ENCODE data around the gene SUSD4. TPM values are rescaled to one million over a fixed set of nuclear protein-coding genes. Genes with fewer than 3 reads are reported as not detected.
"Not testable (repeated sequence)": the region's sequence is repeated elsewhere in the genome, so short reads cannot be mapped to it uniquely, and the experiment has no call there.

SUSD4 gene
- total and polyA plus RNA-seq, 7 experiments from 2014 or later: 0.10 to 21.5 (median 7.7) TPM

- ATAC-seq (no peak), DNase-seq (no peak)
- Histone ChIP-seq H3K9me3 (ENCODE audit: control insufficient read depth in 2 of 3, low read length in 3 of 3) (no peaks in the 10 kb centered on the region), H3K27ac (ENCODE audit: low read depth, low read length) (no peak overlapping the region), H3K4me3 (ENCODE audit: low read length) (no peak overlapping the region), H3K36me3 (ENCODE audit: control insufficient read depth in 2 of 3, insufficient read depth in 3 of 3, low read length in 3 of 3) (no peaks in the 10 kb centered on the region), H3K4me1 (ENCODE audit: control insufficient read depth in 2 of 2, insufficient read depth in 2 of 2, low read length in 2 of 2) (no peaks in the 10 kb centered on the region), H3K27me3 (ENCODE audit: control insufficient read depth in 2 of 2, insufficient read depth in 2 of 2, low read length in 2 of 2) (no peaks in the 10 kb centered on the region)
- intact Hi-C loops (cut with micrococcal nuclease): no loop called here
- H3K27ac Mint-ChIP-seq: peak overlapping the region in 1 of 9 donors; percentile 79
- peaks cover 0 to 4% (median 0%) of the 10 kb centered on the region in 5 donors for H3K27me3 Mint-ChIP-seq
- H3K4me1 Mint-ChIP-seq: peaks cover 0 to 13% (median 8%) of the 10 kb centered on the region in 7 donors
- ChIA-PET CTCF (interaction anchor here (0.5 kb wide), 1 partner anchor 10 kb away, joined by 5 read pairs; no protein-coding TSS in a partner anchor), POLR2A (no interaction called here)
- H3K9me3 Mint-ChIP-seq: peaks cover 0 to 3% (median 0%) of the 10 kb centered on the region in 11 donors
- no peak overlapping the region for H3K4me3 Mint-ChIP-seq
- H3K36me3 Mint-ChIP-seq: peaks cover 0 to 34% (median 4%) of the 10 kb centered on the region in 5 donors
These were observed 105.2 kb downstream of the SUSD4 start for GRCh38 chr1:223258751-223259198.

GRCh38 chr1:223257856-223258550, 106.0 kb downstream of the SUSD4 start:
- peaks cover 0 to 31% (median 4%) of the 10 kb centered on the region in 5 donors for H3K36me3 Mint-ChIP-seq
- H3K4me3 Mint-ChIP-seq: no peak overlapping the region
- POLR2A ChIA-PET: no interaction called here
- Histone ChIP-seq H3K4me1 (ENCODE audit: control insufficient read depth in 2 of 2, insufficient read depth in 2 of 2, low read length in 2 of 2) (no peaks in the 10 kb centered on the region), H3K27ac (ENCODE audit: low read depth, low read length) (no peak overlapping the region), H3K36me3 (ENCODE audit: control insufficient read depth in 2 of 3, insufficient read depth in 3 of 3, low read length in 3 of 3) (no peaks in the 10 kb centered on the region), H3K9me3 (ENCODE audit: control insufficient read depth in 2 of 3, low read length in 3 of 3) (no peaks in the 10 kb centered on the region), H3K27me3 (ENCODE audit: control insufficient read depth in 2 of 2, insufficient read depth in 2 of 2, low read length in 2 of 2) (no peaks in the 10 kb centered on the region), H3K4me3 (ENCODE audit: low read length) (no peak overlapping the region)
- ATAC-seq: no peak
- intact Hi-C loops (cut with micrococcal nuclease): no loop called here
- H3K4me1 Mint-ChIP-seq: peaks cover 0 to 20% (median 8%) of the 10 kb centered on the region in 7 donors
- no peak for DNase-seq
- H3K27ac Mint-ChIP-seq: no peak overlapping the region
- CTCF ChIA-PET: interaction anchor here (0.5 kb wide), 1 partner anchor 9 kb away, joined by 5 read pairs; no protein-coding TSS in a partner anchor
- H3K9me3 Mint-ChIP-seq: peaks cover 0 to 3% (median 0%) of the 10 kb centered on the region in 11 donors
- peaks cover 0 to 4% (median 0%) of the 10 kb centered on the region in 5 donors for H3K27me3 Mint-ChIP-seq

GRCh38 chr1:223256034-223256433, 107.9 kb downstream of the SUSD4 start:
- Mint-ChIP-seq H3K27ac (peak overlapping the region in 2 of 9 donors; percentile 31 to 47), H3K9me3 (peaks cover 0 to under 1% (median 0%) of the 10 kb centered on the region in 11 donors), H3K27me3 (peaks cover 0 to 4% (median 0%) of the 10 kb centered on the region in 5 donors), H3K4me1 (peaks cover 0 to 24% (median 8%) of the 10 kb centered on the region in 7 donors), H3K4me3 (no peak overlapping the region), H3K36me3 (peaks cover 0 to 27% (median 4%) of the 10 kb centered on the region in 5 donors)
- intact Hi-C loops (cut with micrococcal nuclease): no loop called here
- H3K9me3 ChIP-seq (ENCODE audit: control insufficient read depth in 2 of 3, low read length in 3 of 3): no peaks in the 10 kb centered on the region
- DNase-seq (no peak), ATAC-seq (no peak)
- CTCF ChIA-PET: no interaction called here
- POLR2A ChIA-PET: no interaction called here
- no peaks in the 10 kb centered on the region for H3K36me3 ChIP-seq (ENCODE audit: control insufficient read depth in 2 of 3, insufficient read depth in 3 of 3, low read length in 3 of 3)
- no peak overlapping the region for H3K27ac ChIP-seq (ENCODE audit: low read depth, low read length)
- no peaks in the 10 kb centered on the region for H3K4me1 ChIP-seq (ENCODE audit: control insufficient read depth in 2 of 2, insufficient read depth in 2 of 2, low read length in 2 of 2)
- no peaks in the 10 kb centered on the region for H3K27me3 ChIP-seq (ENCODE audit: control insufficient read depth in 2 of 2, insufficient read depth in 2 of 2, low read length in 2 of 2)
- H3K4me3 ChIP-seq (ENCODE audit: low read length): no peak overlapping the region

GRCh38 chr1:223253916-223254315, 110.1 kb downstream of the SUSD4 start:
- peaks cover 0 to 4% (median 0%) of the 10 kb centered on the region in 11 donors for H3K9me3 Mint-ChIP-seq
- H3K36me3 Mint-ChIP-seq: peaks cover 0 to 19% (median 5%) of the 10 kb centered on the region in 5 donors
- POLR2A ChIA-PET: no interaction called here
- peaks cover 0 to 4% (median 0%) of the 10 kb centered on the region in 5 donors for H3K27me3 Mint-ChIP-seq
- H3K4me3 ChIP-seq (ENCODE audit: low read length): no peak overlapping the region
- no peaks in the 10 kb centered on the region for H3K36me3 ChIP-seq (ENCODE audit: control insufficient read depth in 2 of 3, insufficient read depth in 3 of 3, low read length in 3 of 3)
- DNase-seq (no peak), ATAC-seq (no peak)
- H3K4me1 Mint-ChIP-seq: peaks cover 2 to 45% (median 26%) of the 10 kb centered on the region in 7 donors
- no peaks in the 10 kb centered on the region for H3K9me3 ChIP-seq (ENCODE audit: control insufficient read depth in 2 of 3, low read length in 3 of 3)
- no peak overlapping the region for H3K4me3 Mint-ChIP-seq
- CTCF ChIA-PET: no interaction called here
- peaks cover 7 to 9% of the 10 kb centered on the region in 2 donors for H3K4me1 ChIP-seq (ENCODE audit: control insufficient read depth in 2 of 2, insufficient read depth in 2 of 2, low read length in 2 of 2)
- no peaks in the 10 kb centered on the region for H3K27me3 ChIP-seq (ENCODE audit: control insufficient read depth in 2 of 2, insufficient read depth in 2 of 2, low read length in 2 of 2)
- intact Hi-C loops (cut with micrococcal nuclease): no loop called here
- peak overlapping the region in 4 of 9 donors; percentile 32 to 60 (median 44) for H3K27ac Mint-ChIP-seq
- no peak overlapping the region for H3K27ac ChIP-seq (ENCODE audit: low read depth, low read length)

- H3K4me3 Mint-ChIP-seq: peak overlapping the region in 1 of 10 donors; percentile 12
- not testable (repeated sequence) for H3K27me3 Mint-ChIP-seq
These were observed 112.6 kb downstream of the SUSD4 start for GRCh38 chr1:223251387-223251786.

GRCh38 chr1:223250632-223251015, 113.4 kb downstream of the SUSD4 start:
- CTCF ChIA-PET: interaction anchor here (0.6 to 1.3 kb wide), 2 partner anchors 114 to 117 kb away, joined by 3 to 4 read pairs; partner anchors contain the start of gene SUSD4
- no peak overlapping the region for H3K27ac ChIP-seq (ENCODE audit: low read depth, low read length)
- H3K27ac Mint-ChIP-seq: peak overlapping the region in 4 of 9 donors; percentile 47 to 85 (median 68)
- DNase-seq (no peak), ATAC-seq (no peak)
- peaks cover 10 to 78% (median 46%) of the 10 kb centered on the region in 7 donors for H3K4me1 Mint-ChIP-seq
- peaks cover 14 to 24% of the 10 kb centered on the region in 2 donors for H3K4me1 ChIP-seq (ENCODE audit: control insufficient read depth in 2 of 2, insufficient read depth in 2 of 2, low read length in 2 of 2)
- no peak overlapping the region for H3K4me3 Mint-ChIP-seq
- intact Hi-C loops (cut with micrococcal nuclease): no loop called here
- H3K36me3 Mint-ChIP-seq: peaks cover 0 to 6% (median 5%) of the 10 kb centered on the region in 5 donors
- no peaks in the 10 kb centered on the region for H3K27me3 ChIP-seq (ENCODE audit: control insufficient read depth in 2 of 2, insufficient read depth in 2 of 2, low read length in 2 of 2)
- no peaks in the 10 kb centered on the region for H3K36me3 ChIP-seq (ENCODE audit: control insufficient read depth in 2 of 3, insufficient read depth in 3 of 3, low read length in 3 of 3)
- H3K9me3 ChIP-seq (ENCODE audit: control insufficient read depth in 2 of 3, low read length in 3 of 3): no peaks in the 10 kb centered on the region
- peaks cover 0 to 4% (median 0%) of the 10 kb centered on the region in 5 donors for H3K27me3 Mint-ChIP-seq
- H3K9me3 Mint-ChIP-seq: peaks cover 0 to 4% (median 0%) of the 10 kb centered on the region in 11 donors
- POLR2A ChIA-PET: no interaction called here
- H3K4me3 ChIP-seq (ENCODE audit: low read length): no peak overlapping the region

More at GRCh38 chr1:223251387-223251786, 112.6 kb downstream of the SUSD4 start:
- ATAC-seq; CTCF ChIA-PET; intact Hi-C loops (cut with micrococcal nuclease); H3K36me3 Mint-ChIP-seq; POLR2A ChIA-PET; H3K27me3 ChIP-seq (ENCODE audit: control insufficient read depth in 2 of 2, insufficient read depth in 2 of 2, low read length in 2 of 2); H3K9me3 Mint-ChIP-seq; H3K36me3 ChIP-seq (ENCODE audit: control insufficient read depth in 2 of 3, insufficient read depth in 3 of 3, low read length in 3 of 3); H3K27ac ChIP-seq (ENCODE audit: low read depth, low read length); H3K9me3 ChIP-seq (ENCODE audit: control insufficient read depth in 2 of 3, low read length in 3 of 3); DNase-seq; H3K4me3 ChIP-seq (ENCODE audit: low read length): not testable (repeated sequence)
- H3K4me1 Mint-ChIP-seq: peaks cover 10 to 70% (median 42%) of the 10 kb centered on the region in 7 donors
- peak overlapping the region in 1 of 9 donors; percentile 77 for H3K27ac Mint-ChIP-seq
- peaks cover 14 to 24% of the 10 kb centered on the region in 2 donors for H3K4me1 ChIP-seq (ENCODE audit: control insufficient read depth in 2 of 2, insufficient read depth in 2 of 2, low read length in 2 of 2)

All from naive thymus-derived CD4-positive, alpha-beta T cell (primary cell).